B cell (primary cell): Measurements from ENCODE around the gene HSPA12A. TPM values are rescaled to one million over a fixed set of nuclear protein-coding genes. Genes with fewer than 3 reads are reported as not detected.

Experiments used
- ATAC-seq: fragments of 200-7000 bp; cut with Tn5 transposase; one replicate; pipeline ENCODE4 v1.10.0; 2021; ENCODE audit warnings: low read depth, mild to moderate bottlenecking, moderate number of reproducible peaks, moderate library complexity
- CTCF ChIA-PET: fragments of 350-600 bp; sonication (Branson Sonifier 250); formaldehyde crosslinking; loops from one replicate; lab custom pipeline; 2021; ENCODE audit warnings: antibody characterized with exemption, inconsistent platforms; lab: Charles Lee
- POLR2A ChIA-PET: fragments of 350-600 bp; sonication (Branson Sonifier 250); formaldehyde crosslinking; loops from one replicate; lab custom pipeline; 2021; ENCODE audit warnings: antibody characterized with exemption; lab: Charles Lee
- DNase-seq: peaks from one replicate; pipeline ENCODE4 v3.0.0; 2013
- H2AFZ ChIP-seq: 2 replicates; pipeline ENCODE4 v1.6.1; 2012; ENCODE audit warnings: mild to moderate bottlenecking, low read depth, low read length; ENCODE audit not compliant: insufficient read depth, poor library complexity, severe bottlenecking
- H3K27ac ChIP-seq, 2 donors: 1 replicate in 1 of 2; 2 replicates in 1 of 2; pipeline ENCODE4 v1.5.1; 2012 to 2013; ENCODE audit warnings: low read length in 2 of 2, mild to moderate bottlenecking in 2 of 2, moderate library complexity in 1 of 2
- H3K27me3 ChIP-seq, 4 experiments: fragments of 200-600 bp in 1 of 4; sonication (generic) in 1 of 4; replicated peaks in 1 of 4; 1 replicate in 2 of 4; 2 replicates in 2 of 4; pipeline versions ENCODE4 v1.6.1 to v1.7.0; 2013 to 2016; ENCODE audit warnings: low read length in 3 of 4, mild to moderate bottlenecking in 2 of 4, mixed read lengths in 1 of 4, moderate library complexity in 1 of 4; ENCODE audit not compliant: insufficient read depth in 4 of 4, control insufficient read depth in 3 of 4; ENCODE audit errors: control extremely low read depth in 1 of 4
- H3K36me3 ChIP-seq, 2 experiments: replicated peaks in 1 of 2; 1 replicate in 1 of 2; 2 replicates in 1 of 2; pipeline versions ENCODE4 v1.6.1 to v1.7.1; 2013; ENCODE audit warnings: low read length in 1 of 2; ENCODE audit not compliant: insufficient read depth in 2 of 2, control insufficient read depth in 1 of 2; ENCODE audit errors: control extremely low read depth in 1 of 2, extremely low read depth in 1 of 2
- H3K4me1 ChIP-seq, 2 donors: fragments of 200-600 bp in 1 of 2; sonication (generic) in 1 of 2; 1 replicate in 1 of 2; 2 replicates in 1 of 2; pipeline versions ENCODE4 v1.5.1 to v1.6.1; 2013 to 2017; ENCODE audit warnings: low read length in 2 of 2; ENCODE audit not compliant: control insufficient read depth in 2 of 2, insufficient read depth in 2 of 2
- H3K4me2 ChIP-seq: replicated peaks from 2 replicates; pipeline ENCODE3; 2012; ENCODE audit warnings: mild to moderate bottlenecking, low read depth, low read length; ENCODE audit not compliant: poor library complexity, severe bottlenecking
- H3K4me3 ChIP-seq, 5 experiments: fragments of 200-600 bp in 1 of 5; sonication (generic) in 1 of 5; 1 replicate in 3 of 5; 2 replicates in 2 of 5; pipeline versions ENCODE4 v1.5.1 to v1.7.0; 2011 to 2016; ENCODE audit warnings: low read length in 4 of 5, mild to moderate bottlenecking in 4 of 5, low read depth in 2 of 5, control low read depth in 1 of 5, moderate library complexity in 1 of 5; ENCODE audit not compliant: insufficient read depth in 1 of 5; ENCODE audit errors: control extremely low read depth in 1 of 5, extremely low read depth in 1 of 5
- H3K79me2 ChIP-seq: fragments of 200-600 bp; sonication (generic); one replicate; pipeline ENCODE4 v1.6.0; 2016; ENCODE audit warnings: low read length; ENCODE audit not compliant: control insufficient read depth, insufficient read depth
- H3K9ac ChIP-seq: fragments of 200-600 bp; sonication (generic); 2 replicates; pipeline ENCODE4 v1.6.1; 2017; ENCODE audit warnings: mild to moderate bottlenecking, low read length, moderate library complexity
- H3K9me3 ChIP-seq, 3 donors: one replicate each; pipeline versions ENCODE4 v1.6.1 to v1.7.1; 2013; ENCODE audit warnings: low read length in 2 of 3; ENCODE audit not compliant: control insufficient read depth in 2 of 3, insufficient read depth in 1 of 3; ENCODE audit errors: control extremely low read depth in 1 of 3
- H4K20me1 ChIP-seq: 2 replicates; pipeline ENCODE4 v1.6.0; 2012; ENCODE audit warnings: mild to moderate bottlenecking, low read length; ENCODE audit not compliant: insufficient read depth, control insufficient read depth, poor library complexity, severe bottlenecking
- H3K27ac Mint-ChIP-seq: one replicate; pipeline ENCODE4 v1.8.0; 2021; ENCODE audit warnings: mixed read lengths
- H3K27me3 Mint-ChIP-seq: one replicate; pipeline ENCODE4 v1.8.0; 2021; ENCODE audit warnings: mixed read lengths
- H3K4me1 Mint-ChIP-seq: one replicate; pipeline ENCODE4 v1.8.0; 2021; ENCODE audit warnings: mixed read lengths
- H3K4me3 Mint-ChIP-seq: one replicate; pipeline ENCODE4 v1.8.0; 2021; ENCODE audit warnings: mixed read lengths
- H3K9me3 Mint-ChIP-seq: one replicate; pipeline ENCODE4 v1.8.0; 2022; ENCODE audit warnings: mixed read lengths; ENCODE audit not compliant: insufficient read depth
- EZH2 ChIP-seq: IDR thresholded peaks from 2 replicates; pipeline ENCODE4 v1.6.1; 2012; ENCODE audit warnings: borderline replicate concordance, low read depth, mild to moderate bottlenecking, moderate library complexity, low read length; ENCODE audit not compliant: insufficient read depth, poor library complexity, severe bottlenecking
- WGBS: methylation state at CpG from one replicate; pipeline ENCODE4 v1.1.5; 2013; ENCODE audit warnings: missing lambda C conversion rate; ENCODE audit not compliant: insufficient coverage; 5-methylcytosine and 5-hydroxymethylcytosine counted together
- intact Hi-C: fragments of 100-400 bp; cut with micrococcal nuclease; formaldehyde crosslinking; loops from one replicate; pipeline ENCODE4 v1.10.0; 2022
- polyA plus RNA-seq: library from polyadenylated mRNA; depleted of rRNA; stranded (reverse); fragments of >200 nt; gene quantifications from 2 replicates; pipeline ENCODE4 v1.2.3, GENCODE V29; 2012
- total RNA-seq, 2 donors: library from RNA; stranded (reverse); fragments of 120-200 nt in 1 of 2; gene quantifications; 1 replicate in 1 of 2; 2 replicates in 1 of 2; pipeline versions ENCODE4 v1.2.3 to v1.2.4, GENCODE V29; 2013 to 2022
- TF ChIP-seq, protein P1 (sequence below): fragments of 200-600 bp; IDR thresholded peaks from one replicate; pipeline ENCODE4 v1.8.0; 2022; ENCODE audit warnings: antibody characterized with exemption, mild to moderate bottlenecking

HSPA12A gene
- total and polyA plus RNA-seq, 2 donors (not counting 1 experiment from before 2014, with no cell fraction given) = 2.1 to 17.7 TPM

DNA sequence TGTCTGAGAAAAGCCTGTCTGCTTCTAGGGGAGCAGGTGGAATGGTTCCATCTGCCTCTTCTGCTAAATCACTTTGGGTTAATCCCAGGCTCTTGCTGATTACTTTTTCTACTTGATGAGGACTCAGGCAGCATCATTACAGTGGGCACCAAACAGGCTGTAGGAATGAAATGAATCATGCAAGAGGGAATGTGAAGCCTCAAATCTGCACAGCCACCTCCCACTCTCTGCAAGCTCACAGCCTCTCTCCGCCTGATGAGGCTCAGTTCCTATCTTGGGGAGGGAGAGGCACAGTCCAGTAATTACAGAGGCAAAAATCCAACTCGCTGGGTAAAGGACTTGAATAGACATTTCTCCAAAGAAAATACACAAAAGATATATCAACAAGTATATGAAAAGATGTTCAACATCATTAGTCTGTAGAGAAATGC is 34.0 kb downstream of the HSPA12A start:
- Mint-ChIP-seq H3K4me1 (no peaks in the 10 kb centered on the region), H3K9me3 (no peaks in the 10 kb centered on the region), H3K27me3 (peaks cover 3% of the 10 kb centered on the region), H3K27ac (no peak overlapping the region), H3K4me3 (no peak overlapping the region)
- no peak overlapping the region for H2AFZ ChIP-seq
- H3K4me1 ChIP-seq = no peaks in the 10 kb centered on the region
- no peaks in the 10 kb centered on the region for H3K36me3 ChIP-seq
- no peaks in the 10 kb centered on the region for H3K79me2 ChIP-seq
- no CpG with 5 or more reads among the region's 2 CpGs for WGBS
- no peaks in the 10 kb centered on the region for H4K20me1 ChIP-seq
- DNase-seq (no peak), ATAC-seq (no peak)
- ChIA-PET POLR2A (no interaction called here), CTCF (no interaction called here)
- H3K9me3 ChIP-seq = no peaks in the 10 kb centered on the region
- no peaks in the 10 kb centered on the region for H3K27me3 ChIP-seq
- TF ChIP-seq, protein P1, sequence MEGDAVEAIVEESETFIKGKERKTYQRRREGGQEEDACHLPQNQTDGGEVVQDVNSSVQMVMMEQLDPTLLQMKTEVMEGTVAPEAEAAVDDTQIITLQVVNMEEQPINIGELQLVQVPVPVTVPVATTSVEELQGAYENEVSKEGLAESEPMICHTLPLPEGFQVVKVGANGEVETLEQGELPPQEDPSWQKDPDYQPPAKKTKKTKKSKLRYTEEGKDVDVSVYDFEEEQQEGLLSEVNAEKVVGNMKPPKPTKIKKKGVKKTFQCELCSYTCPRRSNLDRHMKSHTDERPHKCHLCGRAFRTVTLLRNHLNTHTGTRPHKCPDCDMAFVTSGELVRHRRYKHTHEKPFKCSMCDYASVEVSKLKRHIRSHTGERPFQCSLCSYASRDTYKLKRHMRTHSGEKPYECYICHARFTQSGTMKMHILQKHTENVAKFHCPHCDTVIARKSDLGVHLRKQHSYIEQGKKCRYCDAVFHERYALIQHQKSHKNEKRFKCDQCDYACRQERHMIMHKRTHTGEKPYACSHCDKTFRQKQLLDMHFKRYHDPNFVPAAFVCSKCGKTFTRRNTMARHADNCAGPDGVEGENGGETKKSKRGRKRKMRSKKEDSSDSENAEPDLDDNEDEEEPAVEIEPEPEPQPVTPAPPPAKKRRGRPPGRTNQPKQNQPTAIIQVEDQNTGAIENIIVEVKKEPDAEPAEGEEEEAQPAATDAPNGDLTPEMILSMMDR = no peak
- no peak for TF ChIP-seq EZH2
- intact Hi-C loops = no loop called here
- no peak overlapping the region for H3K4me3 ChIP-seq
- no peak overlapping the region for H3K9ac ChIP-seq
- no peak overlapping the region for H3K27ac ChIP-seq
- H3K4me2 ChIP-seq = no peak overlapping the region

DNA sequence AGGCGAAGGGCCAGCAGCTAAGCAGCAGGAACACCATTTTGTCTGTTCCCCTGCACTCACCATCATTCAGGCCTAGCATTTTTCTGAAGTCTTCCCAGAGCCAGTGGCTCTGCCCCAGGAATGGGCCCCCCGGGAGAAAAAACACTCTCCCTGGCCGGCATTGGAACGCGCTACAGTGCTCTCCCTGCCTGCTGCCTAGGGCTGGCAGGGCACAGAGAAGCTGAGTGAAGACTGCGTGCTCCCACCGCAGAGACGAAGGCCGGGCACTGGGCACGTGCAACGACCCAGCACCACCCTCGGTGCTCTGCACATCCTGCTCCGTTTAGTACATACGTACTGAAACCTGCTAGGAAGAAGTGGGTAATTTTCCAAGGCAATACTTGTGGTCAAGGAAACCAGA is 34.4 kb downstream of the HSPA12A start:
- Histone ChIP-seq H3K79me2 (no peaks in the 10 kb centered on the region), H2AFZ (no peak overlapping the region), H4K20me1 (no peaks in the 10 kb centered on the region), H3K36me3 (no peaks in the 10 kb centered on the region), H3K9ac (no peak overlapping the region), H3K4me3 (no peak overlapping the region), H3K27me3 (no peaks in the 10 kb centered on the region), H3K4me1 (no peaks in the 10 kb centered on the region), H3K27ac (no peak overlapping the region), H3K9me3 (no peaks in the 10 kb centered on the region), H3K4me2 (no peak overlapping the region)
- Mint-ChIP-seq H3K27ac (no peak overlapping the region), H3K9me3 (no peaks in the 10 kb centered on the region), H3K4me1 (no peaks in the 10 kb centered on the region), H3K27me3 (peaks cover 3% of the 10 kb centered on the region), H3K4me3 (no peak overlapping the region)
- no peak for DNase-seq
- TF ChIP-seq, protein P1 = no peak
- TF ChIP-seq EZH2 = no peak
- POLR2A ChIA-PET = no interaction called here
- WGBS = 94% methylated on average over 14 of the region's 14 CpGs
- intact Hi-C loops = no loop called here
- CTCF ChIA-PET = no interaction called here
- no peak for ATAC-seq
